Upper lobe of left lung (tissue), 6 donors: ENCODE results near the gene SNX15. TPM values are rescaled to one million over a fixed set of nuclear protein-coding genes. Genes with fewer than 3 reads are reported as not detected.
A peak's percentile ranks its signal among the peaks of the same experiment; 100 is the strongest.

ENCODE experiments used
- ATAC-seq, 2 donors: fragments of 200-7000 bp; cut with Tn5 transposase; one replicate each; pipeline ENCODE4 v1.9.1; 2022; ENCODE audit warnings: mild to moderate bottlenecking in 2 of 2, moderate library complexity in 2 of 2; ENCODE audit not compliant: low FRiP score in 2 of 2
- DNase-seq, 2 donors: peaks; one replicate each; pipeline ENCODE4 v3.0.0-alpha.2; 2019 to 2020
- H3K27ac ChIP-seq, 4 donors: fragments of 200-600 bp; sonication (generic); one replicate each; pipeline ENCODE4 v1.5.1; 2016 to 2019
- H3K27me3 ChIP-seq, 4 donors: fragments of 200-600 bp; sonication (generic); one replicate each; pipeline ENCODE4 v1.5.1; 2017 to 2019
- H3K36me3 ChIP-seq, 4 donors: fragments of 200-600 bp; sonication (generic); one replicate each; pipeline ENCODE4 v1.5.1; 2016 to 2019
- H3K4me1 ChIP-seq, 4 donors: fragments of 200-600 bp; sonication (generic); one replicate each; pipeline ENCODE4 v1.5.1; 2018 to 2019
- H3K4me3 ChIP-seq, 4 donors: fragments of 200-600 bp; sonication (generic); one replicate each; pipeline ENCODE4 v1.5.1; 2017 to 2019; ENCODE audit warnings: mild to moderate bottlenecking in 2 of 4, moderate library complexity in 1 of 4
- H3K9me3 ChIP-seq, 4 donors: fragments of 200-600 bp; sonication (generic); one replicate each; pipeline ENCODE4 v1.5.1; 2018 to 2019
- EP300 ChIP-seq, 4 donors: sonication (generic); formaldehyde crosslinking; IDR thresholded peaks; one replicate each; pipeline ENCODE4 v1.5.1; 2017; ENCODE audit warnings: antibody characterized with exemption in 4 of 4, control low read depth in 2 of 4
- POLR2A ChIP-seq, 4 donors: fragments of 450-650 bp; IDR thresholded peaks; one replicate each; pipeline ENCODE4 v1.5.1; 2016 to 2017; ENCODE audit warnings: antibody characterized with exemption in 4 of 4, mild to moderate bottlenecking in 2 of 4
- POLR2AphosphoS5 ChIP-seq, 2 donors: sonication (generic); formaldehyde crosslinking; IDR thresholded peaks; one replicate each; pipeline ENCODE4 v1.5.1; 2017; ENCODE audit warnings: antibody characterized with exemption in 2 of 2
- WGBS, 2 donors: methylation state at CpG; one replicate each; pipeline ENCODE4 v1.1.5; 2017 to 2018; 5-methylcytosine and 5-hydroxymethylcytosine counted together
- total RNA-seq, 6 donors: library from RNA; depleted of rRNA in 4 of 6; stranded (reverse); fragments of >200 nt in 4 of 6; gene quantifications; one replicate each; pipeline versions ENCODE4 v1.1.0 to v1.2.1, GENCODE V29; 2016 to 2021
- TF ChIP-seq, protein P1 (sequence below), 6 experiments: fragments of 450-650 bp in 4 of 6; fragments of 200-600 bp in 2 of 6; sonication (generic) in 2 of 6; IDR thresholded peaks; one replicate each; pipeline ENCODE4 v1.5.1; 2016 to 2019; ENCODE audit warnings: antibody characterized with exemption in 6 of 6
- donor health status: DM: no; HTN: no; CAD: no; lungs with moderate emphysema.
- donor health status: DM: no; HTN: yes; CAD: no; lungs with severe emphysema.

The SNX15 gene
- total RNA-seq, 6 donors from 2014 or later: 14.7 to 32.1 (median 21.2) TPM

DNA sequence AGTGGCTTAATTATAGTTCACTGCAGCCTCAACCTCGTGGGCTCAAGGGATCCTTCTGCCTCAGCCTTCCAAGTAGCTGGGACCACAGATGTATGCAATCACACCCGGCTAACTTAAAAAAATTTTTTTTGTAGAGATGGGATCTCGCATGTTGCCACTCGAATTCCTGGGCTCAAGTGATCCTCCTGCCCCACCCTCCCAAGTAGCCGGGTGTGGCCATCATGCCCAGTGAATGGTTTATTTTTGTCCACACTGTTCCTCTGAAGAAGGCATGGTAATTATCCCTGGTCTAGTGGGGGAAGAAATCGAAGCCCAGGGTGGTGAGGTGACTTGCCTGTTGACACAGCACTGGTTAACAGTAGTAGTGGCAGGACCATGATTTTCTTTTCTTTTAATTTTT is 15.7 kb downstream of the SNX15 start:
- no peak for TF ChIP-seq POLR2AphosphoS5 (IDR thresholded peaks at IDR 0.05)
- no peak for TF ChIP-seq POLR2A (IDR thresholded peaks at IDR 0.05)
- TF ChIP-seq, protein P1, sequence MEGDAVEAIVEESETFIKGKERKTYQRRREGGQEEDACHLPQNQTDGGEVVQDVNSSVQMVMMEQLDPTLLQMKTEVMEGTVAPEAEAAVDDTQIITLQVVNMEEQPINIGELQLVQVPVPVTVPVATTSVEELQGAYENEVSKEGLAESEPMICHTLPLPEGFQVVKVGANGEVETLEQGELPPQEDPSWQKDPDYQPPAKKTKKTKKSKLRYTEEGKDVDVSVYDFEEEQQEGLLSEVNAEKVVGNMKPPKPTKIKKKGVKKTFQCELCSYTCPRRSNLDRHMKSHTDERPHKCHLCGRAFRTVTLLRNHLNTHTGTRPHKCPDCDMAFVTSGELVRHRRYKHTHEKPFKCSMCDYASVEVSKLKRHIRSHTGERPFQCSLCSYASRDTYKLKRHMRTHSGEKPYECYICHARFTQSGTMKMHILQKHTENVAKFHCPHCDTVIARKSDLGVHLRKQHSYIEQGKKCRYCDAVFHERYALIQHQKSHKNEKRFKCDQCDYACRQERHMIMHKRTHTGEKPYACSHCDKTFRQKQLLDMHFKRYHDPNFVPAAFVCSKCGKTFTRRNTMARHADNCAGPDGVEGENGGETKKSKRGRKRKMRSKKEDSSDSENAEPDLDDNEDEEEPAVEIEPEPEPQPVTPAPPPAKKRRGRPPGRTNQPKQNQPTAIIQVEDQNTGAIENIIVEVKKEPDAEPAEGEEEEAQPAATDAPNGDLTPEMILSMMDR (IDR thresholded peaks at IDR 0.05): no peak
- no peak for TF ChIP-seq EP300 (IDR thresholded peaks at IDR 0.05)
- H3K36me3 ChIP-seq: peaks cover 0 to 36% (median 16%) of the 10 kb centered on the region in 4 donors
- H3K27ac ChIP-seq: no peak overlapping the region
- WGBS, 2 donors: 68 to 77% methylated on average over 6 of the region's 6 CpGs
- no peaks in the 10 kb centered on the region for H3K27me3 ChIP-seq
- H3K4me3 ChIP-seq: no peak overlapping the region
- H3K4me1 ChIP-seq: peaks cover 28 to 54% (median 45%) of the 10 kb centered on the region in 4 donors
- no peak for ATAC-seq
- no peaks in the 10 kb centered on the region for H3K9me3 ChIP-seq
- DNase-seq: no peak

DNA sequence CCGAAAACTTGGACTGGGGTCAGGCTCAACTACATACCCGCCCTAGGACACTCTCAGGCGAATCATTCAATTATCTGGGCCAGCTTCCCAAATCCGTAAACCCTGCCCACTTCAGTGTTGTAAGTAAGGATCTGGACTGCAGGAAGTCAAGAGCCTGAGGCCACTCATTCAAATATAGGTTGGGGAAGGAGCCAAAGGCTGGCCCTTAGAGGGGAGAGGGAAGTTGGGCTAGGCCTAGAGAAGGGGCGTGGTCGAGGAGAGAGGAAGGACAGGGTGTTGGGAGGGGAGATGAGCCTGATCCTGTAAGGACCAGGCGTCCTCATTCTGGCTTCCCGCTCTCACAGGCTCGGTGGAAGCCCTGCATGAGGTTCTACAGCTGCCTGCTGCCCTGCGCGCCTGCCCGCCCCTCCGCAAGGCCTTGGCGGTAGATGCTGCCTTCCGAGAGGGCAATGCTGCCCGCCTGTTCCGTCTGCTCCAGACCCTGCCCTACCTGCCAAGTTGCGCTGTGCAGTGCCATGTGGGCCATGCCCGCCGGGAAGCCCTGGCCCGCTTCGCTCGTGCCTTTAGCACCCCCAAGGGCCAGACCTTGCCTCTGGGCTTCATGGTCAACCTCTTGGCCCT is 16.8 kb downstream of the SNX15 start:
- ATAC-seq (peak; percentile 50 to 56), DNase-seq (peak; percentile 78 to 80)
- H3K9me3 ChIP-seq: no peaks in the 10 kb centered on the region
- H3K36me3 ChIP-seq: peaks cover 0 to 28% (median 8%) of the 10 kb centered on the region in 4 donors
- H3K27me3 ChIP-seq: no peaks in the 10 kb centered on the region
- TF ChIP-seq, protein P1 (IDR thresholded peaks at IDR 0.05): no peak
- TF ChIP-seq POLR2A (IDR thresholded peaks at IDR 0.05) (no peak), EP300 (IDR thresholded peaks at IDR 0.05) (no peak), POLR2AphosphoS5 (IDR thresholded peaks at IDR 0.05) (no peak)
- H3K4me1 ChIP-seq: peaks cover 31 to 61% (median 50%) of the 10 kb centered on the region in 4 donors
- no peak overlapping the region for H3K4me3 ChIP-seq
- WGBS, 2 donors: 63 to 64% methylated on average over 11 to 23 of the region's 23 CpGs
- H3K27ac ChIP-seq: peak overlapping the region in 3 of 4 donors; percentile 39 to 49 (median 49)

DNA sequence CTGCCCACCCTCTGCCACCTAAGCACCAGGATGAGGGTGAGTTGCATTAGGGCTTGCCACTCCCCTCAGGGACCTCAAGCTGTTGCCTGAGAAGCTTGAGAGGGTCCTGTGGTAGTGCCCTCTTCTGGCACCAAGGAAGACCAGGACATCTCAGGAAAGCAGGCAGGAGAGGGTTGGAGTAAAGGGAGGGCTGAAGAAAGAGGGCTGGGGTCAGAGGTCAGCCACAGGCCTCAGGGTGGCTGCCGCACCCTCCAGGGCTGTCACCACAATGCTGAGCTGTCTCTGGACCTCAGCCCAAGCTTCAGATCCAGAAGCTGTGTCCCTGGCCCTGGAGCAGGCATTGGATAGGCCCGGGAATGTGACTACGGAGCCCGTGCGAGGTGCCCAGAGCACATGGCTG is 17.8 kb downstream of the SNX15 start:
- Histone ChIP-seq H3K4me1 (peaks cover 31 to 59% (median 50%) of the 10 kb centered on the region in 4 donors), H3K4me3 (no peak overlapping the region), H3K36me3 (peaks cover 0 to 23% (median 8%) of the 10 kb centered on the region in 4 donors), H3K9me3 (no peaks in the 10 kb centered on the region), H3K27ac (no peak overlapping the region), H3K27me3 (no peaks in the 10 kb centered on the region)
- 83 to 88% methylated on average over 5 of the region's 5 CpGs for WGBS, 2 donors
- TF ChIP-seq EP300 (IDR thresholded peaks at IDR 0.05) (no peak), POLR2AphosphoS5 (IDR thresholded peaks at IDR 0.05) (no peak)
- ATAC-seq (no peak), DNase-seq (no peak)

DNA sequence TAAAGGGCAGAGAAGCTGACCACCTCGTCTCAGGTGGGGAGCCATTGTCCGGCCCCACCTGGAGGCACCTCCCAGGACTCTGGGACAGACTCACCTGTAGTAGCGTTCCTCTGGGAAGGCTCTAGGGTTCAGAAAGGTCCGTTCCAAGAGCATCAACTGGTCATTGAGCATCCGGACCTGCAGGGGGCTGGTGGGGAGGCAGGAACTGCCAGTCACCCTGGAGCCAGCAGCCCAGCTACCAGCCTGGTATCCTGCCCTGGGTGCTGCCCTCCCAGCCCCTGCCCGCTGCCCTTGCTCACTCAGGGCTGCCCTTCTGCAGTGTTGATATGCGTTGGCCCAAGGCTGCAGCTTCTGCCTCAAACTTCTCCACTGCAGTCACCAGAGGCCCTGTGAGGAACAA is 18.5 kb downstream of the SNX15 start:
- no peak for TF ChIP-seq POLR2AphosphoS5 (IDR thresholded peaks at IDR 0.05)
- TF ChIP-seq, protein P1 (IDR thresholded peaks at IDR 0.05): no peak
- no peak for TF ChIP-seq EP300 (IDR thresholded peaks at IDR 0.05)
- TF ChIP-seq POLR2A (IDR thresholded peaks at IDR 0.05): no peak
- WGBS, 2 donors: 76 to 94% methylated on average over 3 to 7 of the region's 7 CpGs
- no peaks in the 10 kb centered on the region for H3K9me3 ChIP-seq
- DNase-seq (no peak), ATAC-seq (no peak)
- H3K36me3 ChIP-seq: peaks cover 0 to 23% (median 8%) of the 10 kb centered on the region in 4 donors
- no peak overlapping the region for H3K4me3 ChIP-seq
- no peak overlapping the region for H3K27ac ChIP-seq
- peaks cover 31 to 53% (median 44%) of the 10 kb centered on the region in 4 donors for H3K4me1 ChIP-seq
- H3K27me3 ChIP-seq: no peaks in the 10 kb centered on the region

DNA sequence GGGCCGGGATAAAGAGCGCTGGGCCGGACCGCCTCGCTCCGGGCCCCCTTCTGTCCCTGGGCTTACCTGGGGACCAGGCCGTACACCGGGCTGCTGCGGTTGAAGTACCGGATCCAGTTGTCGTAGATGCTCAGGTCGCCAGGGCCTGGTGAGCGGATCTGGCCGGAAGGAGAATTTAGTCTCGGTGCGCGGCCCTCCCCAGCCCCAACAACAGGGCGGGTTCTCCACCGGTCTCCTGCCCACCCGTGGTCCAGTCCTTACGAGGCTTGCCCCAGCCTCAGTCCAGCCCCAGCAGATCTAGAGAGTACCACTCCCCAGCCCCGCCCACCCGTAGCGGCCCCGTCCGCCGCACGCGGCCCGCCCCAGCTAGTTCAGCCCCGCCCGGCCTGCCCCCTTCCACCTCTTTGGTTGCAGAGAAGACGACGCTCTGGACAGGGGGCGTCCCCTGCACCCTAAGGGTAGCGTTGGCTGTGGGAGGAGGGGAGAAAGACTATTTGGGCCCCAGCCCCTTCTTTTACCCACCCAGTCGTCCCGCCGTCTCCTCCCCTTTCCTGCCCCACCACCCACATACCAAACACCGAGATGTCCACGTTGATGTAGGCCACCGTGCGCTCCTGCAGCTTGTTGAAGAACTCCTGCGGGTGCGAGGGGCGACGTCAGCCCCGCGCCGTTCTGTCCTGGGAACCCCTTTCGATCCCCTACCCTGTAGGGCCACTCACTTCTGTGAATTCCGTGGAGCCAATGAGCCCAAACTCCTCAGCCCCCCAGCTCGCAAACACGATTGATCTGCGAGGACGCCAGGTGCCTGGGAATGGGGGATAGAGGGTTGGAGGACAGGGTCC is 20.6 kb downstream of the SNX15 start:
- Histone ChIP-seq H3K9me3 (no peaks in the 10 kb centered on the region), H3K36me3 (peaks cover 0 to 23% (median 8%) of the 10 kb centered on the region in 4 donors), H3K4me1 (peaks cover 22 to 37% (median 31%) of the 10 kb centered on the region in 4 donors), H3K27ac (peak overlapping the region in 3 of 4 donors; percentile 69 to 75 (median 71)), H3K4me3 (peak overlapping the region; percentile 46 to 62 (median 52)), H3K27me3 (no peaks in the 10 kb centered on the region)
- WGBS, 2 donors: 21 to 36% methylated on average over 35 to 48 of the region's 56 CpGs
- ATAC-seq (peak in 1 of 2 donors; percentile 68), DNase-seq (peak in 1 of 2 donors; percentile 83)
- no peak for TF ChIP-seq EP300 (IDR thresholded peaks at IDR 0.05)
- TF ChIP-seq POLR2A (IDR thresholded peaks at IDR 0.05): no peak
- TF ChIP-seq POLR2AphosphoS5 (IDR thresholded peaks at IDR 0.05): no peak
- TF ChIP-seq, protein P1 (IDR thresholded peaks at IDR 0.05): no peak
